Dermis blood vessel endothelial cell (primary cell): ENCODE measurements around the gene ARMC5. TPM values are rescaled to one million over a fixed set of nuclear protein-coding genes. Genes with fewer than 3 reads are reported as not detected.
A peak's percentile ranks its signal among the peaks of the same experiment; 100 is the strongest.
"Not testable (repeated sequence)": the region's sequence is repeated elsewhere in the genome, so short reads cannot be mapped to it uniquely, and the experiment has no call there.

Experiments
- DNase-seq: peaks from one replicate; pipeline ENCODE4 v3.0.0; 2010
- total RNA-seq: library from RNA; depleted of rRNA; stranded (reverse); fragments of >200 nt; gene quantifications from 2 replicates; pipeline ENCODE4 v1.2.3, GENCODE V29; 2014

ARMC5 gene
- total RNA-seq, 1 donor from 2014 or later, result 29.8 TPM

- no peak for DNase-seq
Observed at GRCh38 chr16:31502981-31503380, 43.7 kb downstream of the ARMC5 start.

DNA sequence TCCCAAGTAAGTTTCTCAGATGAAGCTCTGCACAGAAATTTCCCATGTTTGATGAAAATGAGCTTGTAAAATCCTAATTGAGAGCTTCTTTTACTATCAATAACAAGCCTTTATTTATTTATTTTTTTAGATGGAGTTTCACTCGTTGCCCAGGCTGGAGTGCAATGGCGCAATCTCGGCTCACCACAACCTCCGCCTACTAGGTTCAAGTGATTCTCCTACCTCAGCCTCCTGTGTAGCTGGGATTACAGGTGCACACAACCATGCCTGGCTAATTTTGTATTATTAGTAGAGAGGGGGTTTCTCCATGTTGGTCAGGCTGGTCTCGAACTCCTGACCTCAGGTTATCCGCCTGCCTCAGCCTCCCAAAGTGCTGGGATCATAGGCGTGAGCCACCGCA is 44.3 kb downstream of the ARMC5 start:
- DNase-seq, result not testable (repeated sequence)

- DNase-seq, result peak; percentile 66
Observed at GRCh38 chr16:31504159-31504558, 44.9 kb downstream of the ARMC5 start.

DNA sequence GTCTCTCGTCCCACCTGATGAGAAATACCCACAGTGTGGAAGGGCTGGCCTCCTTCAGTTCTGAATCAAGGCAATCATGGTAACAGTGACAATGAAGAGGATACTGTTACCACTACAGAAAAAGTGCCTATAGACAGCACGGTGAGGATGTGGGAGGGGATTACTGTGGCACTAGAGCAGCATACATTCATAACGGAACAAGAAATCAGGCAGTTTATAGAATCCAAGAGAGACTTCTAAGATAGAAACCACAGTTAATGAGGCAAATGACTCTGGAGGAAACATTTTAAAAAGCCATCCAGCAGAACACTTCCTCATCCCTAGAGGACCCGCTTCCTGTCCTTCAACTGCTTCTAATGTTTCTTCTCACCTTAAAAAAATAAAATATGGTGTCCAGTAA is 46.2 kb downstream of the ARMC5 start:
- no peak for DNase-seq

GRCh38 chr16:31507617-31507928 is 48.3 kb downstream of the ARMC5 start:
- DNase-seq, result no peak

- DNase-seq, result peak; percentile 92
Observed at GRCh38 chr16:31507929-31508705, 48.8 kb downstream of the ARMC5 start, which contains the start of gene RUSF1. Gene RUSF1 (minus strand): TSS chr16:31508391. CDS start chr16:31508373, 18 bp downstream.

DNA sequence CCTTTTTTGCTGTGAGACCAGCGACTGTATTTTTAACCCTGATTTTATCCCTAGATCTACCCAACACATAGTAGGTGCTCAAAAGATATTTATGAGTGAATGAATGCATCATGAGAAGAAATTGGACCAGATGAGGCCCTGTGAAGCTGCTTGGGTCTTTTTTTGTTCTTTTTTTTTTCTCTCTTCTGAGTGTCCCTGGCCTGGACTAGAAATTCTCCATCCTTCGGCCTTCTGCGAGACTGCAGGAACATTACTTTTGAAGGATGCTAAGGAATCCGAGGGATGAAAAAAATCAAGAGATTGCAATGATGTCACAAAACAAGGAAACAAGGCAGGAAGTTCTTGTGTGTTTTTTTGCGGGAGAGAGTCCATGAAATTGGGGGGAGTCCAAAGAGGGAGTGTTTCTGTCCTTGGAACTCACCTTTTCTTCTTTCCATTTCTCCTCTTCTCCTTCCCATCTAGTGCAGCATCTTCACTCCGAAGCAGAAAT is 49.5 kb downstream of the ARMC5 start:
- DNase-seq, result peak; percentile 47

GRCh38 chr16:31513126-31513525 is 53.8 kb downstream of the ARMC5 start:
- no peak for DNase-seq

DNA sequence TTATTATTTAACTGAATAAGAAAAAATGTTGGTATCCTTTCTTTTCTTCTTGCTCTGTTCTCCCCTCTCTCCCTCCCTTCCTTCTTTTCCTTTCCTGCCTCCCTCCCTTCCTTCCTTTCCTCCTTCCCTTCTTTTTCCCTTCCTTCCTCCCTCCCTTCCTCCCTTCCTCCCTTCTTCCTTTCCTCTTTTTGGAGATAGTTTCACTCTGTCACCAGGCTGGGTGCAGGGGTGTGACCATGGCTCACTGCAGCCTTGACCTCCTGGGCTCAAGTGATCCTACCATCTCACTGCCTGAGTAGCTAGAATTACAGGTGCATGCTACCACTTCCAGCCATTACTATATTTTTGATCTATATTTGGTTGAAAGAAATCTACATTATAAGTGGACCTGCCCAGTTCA is 54.6 kb downstream of the ARMC5 start:
- DNase-seq, result no peak

Other genes starting within 250 kb of the ARMC5 start
- gene TRIM72, start 245.4 kb upstream of the ARMC5 start, total RNA-seq, result not detected in 2 replicates
- not detected in 2 replicates for gene PYDC1, start 242.4 kb upstream of the ARMC5 start, total RNA-seq
- 0.34 TPM in 1 of 2 replicates, not detected in the other for gene ITGAM, start 199.5 kb upstream of the ARMC5 start, total RNA-seq
- 0.14 and 0.34 TPM in 2 replicates for gene ITGAX, start 104.3 kb upstream of the ARMC5 start, total RNA-seq
- gene ITGAD, start 66.2 kb upstream of the ARMC5 start, total RNA-seq, result not detected in 2 replicates
- not detected in 2 replicates for gene COX6A2, start 31.1 kb upstream of the ARMC5 start, total RNA-seq
- 0.05 and 0.17 TPM in 2 replicates for gene ZNF843, start 16.7 kb upstream of the ARMC5 start, total RNA-seq
- gene TGFB1I1, start 12.7 kb downstream of the ARMC5 start, total RNA-seq, result 37.4 and 51.2 TPM in 2 replicates
- gene SLC5A2, start 23.6 kb downstream of the ARMC5 start, total RNA-seq, result not detected in 2 replicates
- 39.3 and 65.6 TPM in 2 replicates for gene RUSF1, start 48.9 kb downstream of the ARMC5 start, total RNA-seq
- not detected in 2 replicates for gene AHSP, start 68.4 kb downstream of the ARMC5 start, total RNA-seq